Tongue (tissue), 2 donors: ENCODE data around the gene PLEKHM3. TPM values are rescaled to one million over a fixed set of nuclear protein-coding genes. Genes with fewer than 3 reads are reported as not detected.
"Not testable (repeated sequence)": the region's sequence is repeated elsewhere in the genome, so short reads cannot be mapped to it uniquely, and the experiment has no call there.

Experiments
- DNase-seq: peaks from one replicate; pipeline ENCODE4 v3.0.0-alpha.2; 2015
- total RNA-seq: library from RNA; depleted of rRNA; stranded (reverse); fragments of >200 nt; gene quantifications from one replicate; pipeline ENCODE4 v1.2.3, GENCODE V29; 2014

The PLEKHM3 gene
- total RNA-seq, 1 donor from 2014 or later: 20.0 TPM

DNA sequence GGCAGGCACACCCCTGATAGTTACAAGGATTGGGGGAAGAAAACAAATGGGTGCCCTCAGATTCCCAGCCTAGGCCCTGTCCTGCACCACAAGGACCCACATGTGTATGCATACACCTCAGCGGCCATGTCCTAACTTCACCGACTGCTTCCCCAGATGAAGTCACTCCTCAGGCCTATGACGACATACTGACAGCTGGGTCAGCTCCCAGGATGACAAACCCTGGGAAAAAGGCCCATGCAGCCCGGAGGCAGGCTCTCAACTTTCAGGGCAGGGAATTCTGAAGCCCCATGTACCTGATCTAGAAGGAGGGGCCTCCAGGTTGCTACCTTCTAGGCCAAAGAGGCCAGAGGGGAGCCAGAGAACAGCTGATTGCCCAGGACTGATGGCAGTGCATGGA, 11.0 kb upstream of the PLEKHM3 start:
- DNase-seq: no peak

DNA sequence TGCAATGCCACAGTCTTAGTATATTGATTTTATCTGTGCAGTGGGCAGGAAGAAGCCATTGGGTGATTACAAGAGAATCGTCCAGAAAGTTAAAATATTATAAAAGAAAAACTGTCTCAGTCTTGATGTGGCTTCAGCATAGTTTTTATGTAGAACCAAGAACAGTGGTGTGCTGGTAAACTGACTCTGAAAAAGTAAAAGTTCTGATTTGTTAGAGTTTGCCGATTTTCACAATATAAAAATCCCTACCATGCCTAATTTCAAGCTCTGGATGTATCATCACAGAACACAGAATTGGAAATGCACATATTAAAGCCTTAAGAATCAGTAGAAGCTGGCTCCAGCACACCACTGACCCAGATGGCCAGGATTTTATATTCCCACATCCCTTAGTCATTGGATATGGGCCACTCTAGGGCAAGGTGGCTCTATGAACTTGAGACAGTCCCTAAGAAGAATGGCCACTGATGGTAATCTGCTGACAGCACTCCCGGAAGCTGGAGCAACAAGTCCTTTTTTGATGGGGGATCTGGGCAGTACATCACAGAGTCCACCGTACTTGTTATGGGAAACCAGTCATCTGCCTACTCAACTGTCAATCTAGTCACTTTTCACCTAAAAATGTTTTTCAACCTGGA, 9.3 kb upstream of the PLEKHM3 start:
- DNase-seq: no peak

DNA sequence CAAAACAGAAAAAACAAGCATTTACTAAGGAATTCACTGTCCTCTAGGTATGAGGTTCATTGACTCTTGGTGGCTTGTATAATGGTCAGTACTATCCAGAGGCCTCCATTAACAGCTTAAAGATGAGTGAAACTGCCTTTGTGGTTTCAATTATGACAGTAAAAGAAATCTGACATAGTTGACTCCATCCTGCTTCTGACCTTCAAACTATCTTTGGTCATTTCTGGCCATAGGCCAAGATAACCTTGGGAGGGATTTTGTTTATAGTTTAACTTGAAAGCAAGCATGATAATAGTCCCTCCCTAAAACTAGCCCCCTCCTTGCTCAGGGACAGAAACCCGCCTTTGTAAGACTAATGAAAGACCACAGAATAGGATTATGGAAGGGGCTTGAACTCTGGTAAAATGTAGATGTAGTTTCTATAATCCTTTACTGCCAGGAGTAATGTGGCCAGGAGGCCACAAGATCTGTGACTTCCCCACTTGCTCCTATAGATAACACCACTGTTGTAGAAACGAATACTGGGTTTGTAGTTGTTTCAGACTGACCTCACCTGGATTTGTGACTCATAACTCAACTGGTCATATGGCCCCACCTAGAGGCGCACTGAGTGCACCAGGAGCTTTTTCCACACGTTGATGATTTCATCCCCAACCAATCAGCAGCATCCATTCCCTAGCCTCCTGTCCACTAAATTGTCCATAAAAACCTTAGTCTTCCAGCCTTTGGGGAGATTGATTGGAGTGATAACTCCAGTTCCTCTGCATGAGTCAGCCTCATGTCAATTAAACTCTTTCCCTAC, 8.6 kb upstream of the PLEKHM3 start:
- DNase-seq: peak; percentile 24

DNA sequence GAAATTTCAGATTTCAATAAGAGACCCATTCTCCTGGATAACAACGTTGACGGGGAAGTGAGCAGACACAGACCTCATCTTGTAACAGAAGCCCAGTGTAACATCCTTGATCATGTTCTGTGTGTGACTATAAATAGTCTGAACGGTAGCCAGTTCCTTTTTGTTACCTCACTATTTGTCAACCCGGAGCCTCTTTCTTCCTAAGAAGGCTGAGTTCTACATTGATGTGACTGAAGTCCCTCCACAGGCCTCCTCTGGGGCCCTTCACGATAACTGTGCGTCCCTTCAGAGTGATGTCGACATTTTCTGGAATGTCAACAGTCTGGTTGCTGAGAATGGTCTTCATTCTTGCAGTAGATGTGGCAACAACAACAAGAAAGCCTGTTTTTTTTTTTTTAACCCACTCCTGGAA, 6.3 kb upstream of the PLEKHM3 start:
- DNase-seq: no peak

DNA sequence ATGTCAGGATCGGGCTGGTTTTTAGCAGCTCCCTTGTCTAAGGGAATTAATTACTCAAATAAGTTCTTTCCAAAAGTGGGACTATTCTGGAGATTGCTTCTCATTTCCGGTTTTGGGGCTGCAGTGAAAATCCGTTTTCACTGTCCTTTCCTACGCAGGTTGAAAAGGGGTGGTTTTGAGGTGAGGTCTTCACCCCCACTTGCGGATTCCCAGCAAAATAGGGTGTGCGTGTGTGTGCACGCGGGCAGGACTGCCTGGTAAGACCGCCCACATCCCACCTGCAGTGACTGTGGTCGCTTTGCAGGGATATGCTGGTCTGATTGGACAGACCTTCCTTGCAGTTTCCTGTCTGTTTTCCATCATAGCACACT, 472 bp upstream of the PLEKHM3 start:
- DNase-seq: no peak

DNA sequence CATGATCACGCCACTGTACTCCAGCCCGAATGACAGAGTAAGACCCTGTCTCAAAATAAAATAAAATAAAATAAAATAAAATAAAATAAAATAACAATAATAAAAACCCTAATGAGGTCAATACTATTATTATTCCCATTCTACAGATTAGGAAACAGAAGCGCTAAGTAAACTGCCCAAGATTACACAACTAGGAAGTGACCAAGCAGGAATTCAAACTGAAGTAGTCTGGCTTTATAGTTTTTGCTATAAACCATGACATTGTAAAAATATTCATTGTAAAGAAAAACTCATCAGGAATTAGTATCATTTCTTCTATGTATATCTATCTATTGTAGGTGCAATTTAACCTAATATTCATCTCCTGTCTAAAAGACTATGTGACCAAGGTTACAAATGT, 1.2 kb downstream of the PLEKHM3 start:
- no peak for DNase-seq

DNA sequence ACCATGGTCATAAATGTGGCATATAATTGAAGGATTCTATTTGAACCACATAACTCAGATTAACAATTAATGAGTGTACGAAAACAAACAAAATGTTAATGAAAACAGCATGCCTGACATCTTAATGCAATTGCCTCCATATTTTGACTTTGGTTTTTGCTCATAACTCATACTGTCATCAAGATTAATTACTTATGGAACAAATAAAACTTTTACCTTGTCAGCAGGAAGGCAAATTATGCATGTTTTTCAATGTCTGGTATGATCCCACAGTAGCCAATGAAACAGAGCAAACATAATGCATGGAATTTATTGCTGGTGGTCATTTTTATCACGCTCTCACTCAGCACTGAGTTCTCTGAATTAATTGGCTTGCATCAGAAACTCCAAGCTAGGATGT, 5.1 kb downstream of the PLEKHM3 start:
- DNase-seq: no peak

DNA sequence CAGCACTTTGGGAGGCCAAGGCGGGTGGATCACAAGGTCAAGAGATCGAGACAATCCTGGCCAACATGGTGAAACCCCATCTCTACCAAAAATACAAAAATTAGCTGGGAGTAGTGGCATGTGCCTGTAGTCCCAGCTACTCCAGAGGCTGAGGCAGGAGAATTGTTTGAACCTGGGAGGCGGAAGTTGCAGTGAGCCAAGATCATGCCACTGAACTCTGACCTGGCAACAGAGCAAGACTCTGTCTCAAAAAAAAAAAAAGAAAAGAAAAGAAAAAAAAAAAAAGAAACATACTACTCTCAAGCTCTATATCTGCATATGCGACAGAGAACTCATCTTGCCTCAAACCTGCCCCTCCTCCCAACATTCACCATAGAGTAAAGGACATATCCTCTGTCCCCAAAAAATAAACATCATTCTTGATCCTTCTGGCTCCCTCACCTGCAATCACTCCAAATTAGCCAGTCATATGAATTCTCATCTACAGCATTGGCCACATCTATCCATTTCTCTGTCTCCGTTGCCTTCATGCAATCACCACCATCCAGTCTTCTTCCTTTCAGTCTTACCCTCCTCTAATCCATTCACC, 7.1 kb downstream of the PLEKHM3 start:
- not testable (repeated sequence) for DNase-seq

DNA sequence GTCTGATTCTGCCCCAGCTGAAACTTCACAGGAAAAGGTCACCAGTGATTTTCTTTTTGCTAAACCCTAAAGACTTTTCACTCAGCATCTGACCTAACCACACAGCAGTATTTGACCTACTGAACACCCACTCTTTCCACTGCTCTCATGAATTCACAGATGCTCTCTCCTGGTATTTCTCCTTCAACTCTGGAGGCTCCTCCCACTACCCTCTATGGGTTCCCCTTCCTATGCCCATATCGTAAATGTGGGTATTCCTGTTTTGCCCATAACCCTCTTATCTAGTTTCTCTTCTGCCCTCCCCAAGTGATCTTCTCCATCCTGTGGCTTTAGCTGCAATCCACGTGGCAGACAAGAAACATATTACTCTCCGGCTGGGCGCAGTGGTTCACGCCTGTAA, 7.6 kb downstream of the PLEKHM3 start:
- DNase-seq: no peak

DNA sequence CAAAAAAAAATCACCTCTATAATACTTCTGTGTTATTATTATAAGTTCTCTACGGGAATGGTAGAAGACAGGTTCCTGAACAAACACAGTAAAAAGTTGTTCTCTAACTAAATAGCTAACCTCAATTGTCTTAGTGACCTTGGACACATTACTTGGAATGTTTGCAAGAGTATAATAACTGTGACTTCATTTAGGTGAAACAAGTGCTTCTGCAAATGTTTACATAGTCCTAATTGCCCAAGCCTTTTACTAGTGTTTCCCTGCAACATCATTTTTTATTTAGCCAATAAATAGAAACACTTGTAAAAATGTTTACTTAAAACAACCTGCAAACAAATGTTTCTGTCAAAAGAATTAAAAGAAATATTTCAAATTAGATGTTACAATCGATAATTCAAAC, 9.9 kb downstream of the PLEKHM3 start:
- no peak for DNase-seq

DNA sequence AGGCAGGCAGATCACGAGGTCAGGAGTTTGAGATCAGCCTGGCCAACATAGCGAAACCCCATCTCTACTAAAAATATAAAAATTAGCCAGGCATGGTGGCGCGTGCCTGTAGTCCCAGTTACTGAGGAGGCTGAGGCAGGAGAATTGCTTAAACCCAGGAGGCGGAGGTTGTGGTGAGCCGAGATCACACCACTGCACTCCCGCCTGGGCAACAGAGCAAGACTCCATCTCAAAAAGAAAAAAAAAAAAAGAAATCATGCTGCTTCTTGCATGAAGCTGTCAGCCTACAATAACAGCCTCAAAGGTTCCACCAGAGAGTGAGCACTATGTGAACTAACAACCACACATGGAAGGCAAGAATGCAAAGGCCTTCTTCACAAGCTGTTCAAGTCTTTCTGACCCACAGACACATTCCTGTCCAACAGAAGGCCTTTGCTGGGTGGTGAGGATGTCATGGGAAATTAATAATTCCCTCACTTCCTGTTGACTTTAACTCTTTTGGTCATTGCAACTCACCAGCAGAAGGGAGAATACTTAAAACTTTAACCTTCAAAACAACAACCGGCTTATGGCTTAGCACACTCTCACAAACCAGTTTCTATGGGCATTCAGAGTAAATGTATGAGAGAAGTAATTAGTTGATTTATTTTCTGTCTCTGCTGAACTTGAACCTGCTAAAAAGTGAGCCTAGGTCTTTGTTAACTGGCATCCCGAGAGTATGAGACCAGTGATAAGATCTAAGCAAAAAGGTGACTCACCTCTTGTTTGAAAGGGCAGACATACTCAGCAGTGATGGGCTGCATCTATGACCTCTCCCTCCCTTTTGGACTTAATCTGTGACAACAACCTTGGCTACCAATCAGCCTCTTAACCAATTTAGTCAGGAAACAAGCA, 11.8 kb downstream of the PLEKHM3 start:
- DNase-seq: no peak

DNA sequence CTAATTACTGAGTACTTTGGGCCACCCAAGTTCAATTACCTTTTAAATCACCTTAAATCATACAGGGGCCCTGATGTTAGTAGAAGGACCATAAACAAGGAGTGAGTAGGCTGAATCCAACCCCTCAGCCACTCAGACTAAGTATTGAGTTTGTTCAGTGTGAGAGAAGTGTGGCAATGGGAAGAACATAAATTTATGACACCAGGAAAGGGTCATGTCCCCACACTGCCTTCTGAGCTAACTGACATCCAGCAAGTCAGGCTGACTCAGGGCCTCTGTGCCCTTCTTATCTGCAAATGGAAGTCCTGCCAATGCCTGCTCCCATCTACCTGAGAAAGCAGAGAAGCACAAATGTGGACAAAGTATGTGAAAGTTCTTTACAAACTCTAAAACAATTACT, 12.9 kb downstream of the PLEKHM3 start:
- no peak for DNase-seq

DNA sequence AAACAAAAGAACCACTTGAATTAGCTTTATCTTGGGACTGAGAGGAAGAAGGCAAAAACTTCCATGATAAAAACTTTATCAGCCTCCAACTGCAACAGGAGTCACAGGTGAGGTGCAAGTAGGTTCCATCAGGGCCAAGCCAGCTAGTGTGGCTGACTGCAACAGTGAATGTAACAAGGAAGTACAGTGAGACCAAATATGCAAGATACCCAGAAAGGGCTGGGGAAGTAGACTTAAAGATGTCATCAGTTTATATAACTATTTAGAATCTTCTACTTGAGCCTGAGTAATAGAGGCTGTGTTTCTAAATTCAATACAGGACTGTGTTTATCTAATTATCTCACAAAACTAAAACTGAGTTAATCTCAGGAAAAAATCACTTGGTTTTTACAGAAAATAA, 14.8 kb downstream of the PLEKHM3 start:
- DNase-seq: no peak

DNA sequence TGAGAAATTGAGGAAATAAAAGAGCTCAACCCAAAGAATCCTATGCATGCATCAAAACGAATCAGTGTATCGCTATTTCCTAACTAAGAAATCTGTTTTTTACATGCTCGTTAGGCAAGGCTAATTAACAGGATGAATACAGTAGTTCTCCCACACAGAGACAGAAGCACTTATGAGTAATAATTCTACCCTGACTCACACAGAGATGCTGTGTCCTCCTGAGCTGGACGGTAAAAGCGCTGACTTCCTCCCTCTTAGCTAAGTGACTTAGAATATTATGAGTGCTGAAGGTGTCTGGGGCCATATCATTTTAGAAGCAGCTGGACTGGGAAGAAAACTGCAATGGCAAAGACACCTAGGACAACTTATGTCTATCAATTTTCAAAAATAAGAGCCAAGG, 18.5 kb downstream of the PLEKHM3 start:
- no peak for DNase-seq

DNA sequence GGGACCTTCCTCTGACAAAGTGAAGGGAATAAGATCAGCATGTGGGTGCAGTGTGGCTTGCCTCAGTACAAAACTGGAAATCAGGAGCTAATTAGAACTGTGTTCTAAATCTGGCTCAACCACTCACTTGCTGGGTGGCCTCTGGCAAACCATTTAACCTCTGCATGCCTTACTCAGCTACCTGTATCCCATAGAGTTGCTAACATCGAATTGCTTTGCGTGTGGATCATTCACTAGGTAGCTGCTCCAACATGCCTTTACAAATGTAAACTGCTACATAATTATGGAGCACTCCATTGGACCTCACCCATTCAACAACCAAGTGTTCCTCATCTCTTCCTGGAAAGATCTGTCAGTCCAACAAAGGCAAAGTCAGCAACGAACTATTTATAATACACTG, 19.0 kb downstream of the PLEKHM3 start:
- DNase-seq: no peak

DNA sequence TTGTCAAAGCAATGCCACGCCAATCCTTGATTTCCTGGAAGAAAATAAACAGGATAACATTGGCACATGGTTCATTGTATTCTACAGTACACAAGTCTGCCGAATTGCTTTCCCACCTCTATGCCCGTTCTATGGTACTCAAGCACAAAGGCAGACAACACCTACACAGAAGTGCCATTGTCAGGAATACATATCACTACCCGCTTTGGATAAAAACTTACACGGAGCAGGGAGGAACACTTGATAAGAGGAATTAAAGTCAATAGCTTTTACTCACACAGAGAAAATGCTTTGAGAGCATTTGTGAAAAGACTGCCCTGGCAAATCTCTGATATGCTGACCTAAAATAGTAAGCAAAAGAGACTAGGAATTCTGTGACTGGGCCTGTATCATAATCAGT, 23.4 kb downstream of the PLEKHM3 start:
- no peak for DNase-seq

DNA sequence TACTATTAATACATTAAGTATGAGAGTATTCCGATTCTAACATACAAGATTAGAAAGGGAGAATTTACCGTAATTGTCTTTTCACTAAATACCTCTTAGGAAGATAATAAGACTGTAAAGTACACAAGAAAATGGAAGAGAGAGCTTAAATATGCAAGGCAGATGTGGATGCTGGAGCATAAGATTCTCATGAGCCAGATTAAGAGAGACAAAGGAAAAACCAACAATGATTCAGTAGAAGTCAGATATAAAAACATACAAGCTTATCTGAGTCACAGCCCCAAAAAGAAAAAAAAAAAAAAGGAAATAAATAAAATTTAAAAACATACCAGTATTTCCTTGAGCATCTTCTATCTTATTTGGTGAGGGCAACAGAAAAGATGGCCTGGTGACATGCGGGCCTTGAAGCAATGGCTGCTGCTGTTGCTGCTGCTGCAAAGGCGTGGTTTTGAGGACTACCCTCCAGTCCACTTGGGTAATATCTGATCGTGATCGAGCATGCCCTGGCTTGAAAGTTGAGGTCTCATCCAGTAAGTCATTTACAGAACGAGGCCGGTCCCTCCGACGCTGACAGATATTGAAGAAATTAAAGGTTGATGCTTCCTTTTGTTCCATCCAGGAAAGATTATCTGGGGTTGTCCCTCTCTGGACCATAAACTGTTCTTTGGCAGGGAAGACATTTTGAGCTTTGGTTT, 24.5 kb downstream of the PLEKHM3 start:
- DNase-seq: no peak

DNA sequence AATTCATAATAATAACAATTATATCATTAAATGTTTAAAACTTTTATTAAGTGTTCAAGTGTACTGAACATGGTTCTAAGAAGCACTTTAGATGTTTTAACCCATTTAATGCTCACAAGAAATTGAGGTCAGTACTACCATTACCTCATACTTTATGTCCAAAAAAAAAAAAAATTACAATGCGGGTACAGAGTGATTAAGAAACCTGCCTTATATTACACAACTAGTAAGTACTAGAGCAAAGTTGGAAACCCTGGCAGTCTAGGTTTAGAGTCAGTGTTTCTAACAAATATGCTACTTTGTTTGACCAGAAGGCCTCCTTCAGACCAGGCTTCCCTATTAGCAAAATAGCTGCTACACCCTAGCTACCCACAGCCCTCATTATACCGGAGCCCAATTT, 28.5 kb downstream of the PLEKHM3 start:
- DNase-seq: no peak

DNA sequence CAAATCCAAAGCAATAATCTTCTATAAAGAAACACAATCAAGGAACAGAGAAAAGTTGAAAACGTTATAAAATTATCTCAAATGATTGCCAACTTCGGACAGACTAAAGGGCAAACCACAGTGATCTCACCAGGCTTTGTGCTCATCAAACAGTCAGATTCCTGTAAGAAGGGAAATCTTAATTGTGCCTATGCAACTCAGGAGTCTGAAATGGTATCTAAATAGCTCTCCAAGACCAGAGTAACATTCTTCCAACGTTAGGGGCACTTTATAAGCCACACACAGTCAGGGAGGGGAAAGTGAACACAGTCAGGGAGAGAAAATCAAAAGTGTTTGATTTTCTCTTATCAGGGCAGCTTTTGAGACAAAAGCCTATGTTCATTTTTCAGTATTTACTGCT, 29.4 kb downstream of the PLEKHM3 start:
- no peak for DNase-seq

DNA sequence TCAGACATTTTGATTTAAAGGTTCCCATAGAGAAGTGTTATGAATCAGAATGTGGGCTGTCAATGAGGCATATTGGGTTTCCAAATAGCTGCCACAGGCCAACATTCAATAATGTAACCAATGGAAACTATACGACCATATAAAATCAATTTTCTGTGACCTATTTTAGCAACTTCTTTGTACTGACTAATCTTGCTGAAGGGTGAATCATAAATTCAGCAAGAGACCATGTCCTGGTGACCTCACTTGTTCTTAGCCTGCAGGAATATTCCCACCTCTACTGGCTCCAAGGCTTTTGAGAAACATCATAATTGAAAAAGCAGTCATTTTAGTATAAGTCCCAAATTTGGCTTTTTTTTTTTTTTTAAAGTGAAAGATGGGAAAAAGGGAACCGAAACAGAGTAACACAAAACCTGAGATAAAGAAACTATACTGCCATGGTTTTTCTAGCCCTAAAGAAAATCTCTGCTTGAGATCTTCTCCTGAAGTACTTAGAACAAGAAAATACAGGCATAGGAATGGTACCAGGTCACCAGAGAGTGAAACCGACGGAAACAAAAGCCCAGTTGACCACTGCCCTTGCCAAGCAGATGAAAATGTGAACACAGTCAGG, 32.1 kb downstream of the PLEKHM3 start:
- no peak for DNase-seq

DNA sequence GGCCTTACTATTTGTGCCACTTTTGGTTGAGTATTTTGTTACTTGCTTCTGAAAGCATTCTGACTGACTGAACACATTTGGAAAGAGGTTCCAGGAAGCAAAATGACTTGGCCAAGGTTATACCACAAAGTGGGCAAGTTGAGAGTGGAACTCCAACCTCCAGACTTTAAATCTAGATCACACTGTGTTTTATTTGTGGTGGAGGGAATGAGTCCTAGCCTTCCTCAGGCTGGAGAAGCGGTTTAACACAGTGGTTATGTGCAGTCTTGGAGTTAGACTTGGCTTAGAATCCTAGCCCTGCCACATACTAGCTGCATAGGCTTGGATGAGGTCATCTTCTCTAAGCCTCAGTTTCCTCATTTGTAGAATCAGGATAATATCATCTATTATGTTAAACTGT, 33.4 kb downstream of the PLEKHM3 start:
- no peak for DNase-seq

DNA sequence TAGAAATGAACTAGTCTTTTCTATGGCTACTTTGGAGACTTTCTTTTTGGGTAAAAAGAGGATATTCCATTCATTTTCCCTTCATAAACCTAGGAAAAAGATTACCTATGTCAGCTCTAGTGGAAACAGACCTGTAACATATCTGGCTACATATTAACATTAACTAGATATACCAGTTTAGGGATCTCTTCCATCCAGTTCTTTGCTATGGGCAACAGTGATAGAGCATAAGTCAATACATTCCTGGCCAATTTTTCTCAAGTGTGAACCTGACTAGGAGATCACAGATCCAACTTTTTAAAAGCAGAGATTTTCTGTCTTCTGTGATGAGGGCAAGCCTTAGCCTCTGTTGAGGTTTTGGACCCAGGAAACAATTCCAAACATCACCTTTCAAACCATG, 34.5 kb downstream of the PLEKHM3 start:
- DNase-seq: no peak
